ENCODE data around the gene TRIM13.

GRCh38 chr13:49986471-49986870 is 10.4 kb upstream of the TRIM13 start:
- TF ChIP-seq, protein P1, sequence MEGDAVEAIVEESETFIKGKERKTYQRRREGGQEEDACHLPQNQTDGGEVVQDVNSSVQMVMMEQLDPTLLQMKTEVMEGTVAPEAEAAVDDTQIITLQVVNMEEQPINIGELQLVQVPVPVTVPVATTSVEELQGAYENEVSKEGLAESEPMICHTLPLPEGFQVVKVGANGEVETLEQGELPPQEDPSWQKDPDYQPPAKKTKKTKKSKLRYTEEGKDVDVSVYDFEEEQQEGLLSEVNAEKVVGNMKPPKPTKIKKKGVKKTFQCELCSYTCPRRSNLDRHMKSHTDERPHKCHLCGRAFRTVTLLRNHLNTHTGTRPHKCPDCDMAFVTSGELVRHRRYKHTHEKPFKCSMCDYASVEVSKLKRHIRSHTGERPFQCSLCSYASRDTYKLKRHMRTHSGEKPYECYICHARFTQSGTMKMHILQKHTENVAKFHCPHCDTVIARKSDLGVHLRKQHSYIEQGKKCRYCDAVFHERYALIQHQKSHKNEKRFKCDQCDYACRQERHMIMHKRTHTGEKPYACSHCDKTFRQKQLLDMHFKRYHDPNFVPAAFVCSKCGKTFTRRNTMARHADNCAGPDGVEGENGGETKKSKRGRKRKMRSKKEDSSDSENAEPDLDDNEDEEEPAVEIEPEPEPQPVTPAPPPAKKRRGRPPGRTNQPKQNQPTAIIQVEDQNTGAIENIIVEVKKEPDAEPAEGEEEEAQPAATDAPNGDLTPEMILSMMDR (IDR thresholded peaks at IDR 0.05; ENCODE audit: insufficient read depth, low read depth, low read length), result no peak
- TF ChIP-seq EZH2 (IDR thresholded peaks at IDR 0.05; ENCODE audit: insufficient read depth, low read length), result no peak

Measured in astrocyte (in vitro differentiated cells and primary cell).